ENCODE results near the gene CYFIP2.

GRCh38 chr5:157233515-157233914 lies 32.4 kb upstream of the CYFIP2 start:
- TF ChIP-seq CTCF (conservative IDR thresholded peaks at IDR 0.05 in 1 of 2, IDR thresholded peaks at IDR 0.05 in 1 of 2; ENCODE audit: low read depth in 1 of 2, low read length in 2 of 2) (no peak), EZH2 (IDR thresholded peaks at IDR 0.05; ENCODE audit: low read length, missing control alignments) (no peak)

Data from fibroblast of lung (primary cell).